ENCODE measurements around the gene BGN.

Gene BGN

GRCh38 chrX:153454901-153455550 is 39.8 kb upstream of the BGN start:
- H3K4me3 Mint-ChIP-seq, result no peak overlapping the region
- no peaks in the 10 kb centered on the region for H3K9me3 Mint-ChIP-seq
- peaks cover 16% of the 10 kb centered on the region for H3K36me3 Mint-ChIP-seq (ENCODE audit: insufficient read depth)
- H3K4me1 Mint-ChIP-seq, result no peaks in the 10 kb centered on the region
- H3K27ac Mint-ChIP-seq (ENCODE audit: low read depth), result no peak overlapping the region
- no peaks in the 10 kb centered on the region for H3K27me3 Mint-ChIP-seq
- ATAC-seq (replicated peaks; ENCODE audit: extremely low read depth, poor library complexity, severe bottlenecking) (no peak), DNase-seq (ENCODE audit: low spot score in 2 of 2) (no peak)

GRCh38 chrX:153455571-153455970 is 39.2 kb upstream of the BGN start:
- Mint-ChIP-seq H3K36me3 (ENCODE audit: insufficient read depth) (peaks cover 16% of the 10 kb centered on the region), H3K27me3 (no peaks in the 10 kb centered on the region), H3K27ac (ENCODE audit: low read depth) (no peak overlapping the region), H3K4me3 (no peak overlapping the region), H3K4me1 (no peaks in the 10 kb centered on the region), H3K9me3 (no peaks in the 10 kb centered on the region)
- ATAC-seq (replicated peaks; ENCODE audit: extremely low read depth, poor library complexity, severe bottlenecking), result no peak
- no peak for DNase-seq (ENCODE audit: low spot score in 2 of 2)

- no peaks in the 10 kb centered on the region for H3K9me3 Mint-ChIP-seq
- peaks cover 20% of the 10 kb centered on the region for H3K36me3 Mint-ChIP-seq (ENCODE audit: insufficient read depth)
- ATAC-seq (replicated peaks; ENCODE audit: extremely low read depth, poor library complexity, severe bottlenecking) (no peak), DNase-seq (ENCODE audit: low spot score in 2 of 2) (no peak)
- no peaks in the 10 kb centered on the region for H3K4me1 Mint-ChIP-seq
- H3K4me3 Mint-ChIP-seq, result no peak overlapping the region
- H3K27ac Mint-ChIP-seq (ENCODE audit: low read depth), result no peak overlapping the region
- H3K27me3 Mint-ChIP-seq, result no peaks in the 10 kb centered on the region
Observed at GRCh38 chrX:153456161-153456560, 38.6 kb upstream of the BGN start.

GRCh38 chrX:153456704-153457103 is 38.1 kb upstream of the BGN start:
- no peaks in the 10 kb centered on the region for H3K4me1 Mint-ChIP-seq
- no peaks in the 10 kb centered on the region for H3K27me3 Mint-ChIP-seq

GRCh38 chrX:153457136-153457825 is 37.5 kb upstream of the BGN start:
- H3K27me3 Mint-ChIP-seq, result no peaks in the 10 kb centered on the region
- no peaks in the 10 kb centered on the region for H3K4me1 Mint-ChIP-seq
- no peaks in the 10 kb centered on the region for H3K9me3 Mint-ChIP-seq
- no peak for ATAC-seq (replicated peaks; ENCODE audit: extremely low read depth, poor library complexity, severe bottlenecking)
- no peak overlapping the region for H3K4me3 Mint-ChIP-seq
- no peak overlapping the region for H3K27ac Mint-ChIP-seq (ENCODE audit: low read depth)
- peaks cover 21% of the 10 kb centered on the region for H3K36me3 Mint-ChIP-seq (ENCODE audit: insufficient read depth)
- no peak for DNase-seq (ENCODE audit: low spot score in 2 of 2)

More at GRCh38 chrX:153456704-153457103, 38.1 kb upstream of the BGN start:
- H3K9me3 Mint-ChIP-seq, result no peaks in the 10 kb centered on the region
- H3K36me3 Mint-ChIP-seq (ENCODE audit: insufficient read depth), result peaks cover 22% of the 10 kb centered on the region
- H3K4me3 Mint-ChIP-seq, result no peak overlapping the region
- H3K27ac Mint-ChIP-seq (ENCODE audit: low read depth), result no peak overlapping the region
- no peak for ATAC-seq (replicated peaks; ENCODE audit: extremely low read depth, poor library complexity, severe bottlenecking)
- DNase-seq (ENCODE audit: low spot score in 2 of 2), result no peak

- Mint-ChIP-seq H3K4me3 (no peak overlapping the region), H3K27me3 (no peaks in the 10 kb centered on the region), H3K36me3 (ENCODE audit: insufficient read depth) (peaks cover 21% of the 10 kb centered on the region), H3K4me1 (no peaks in the 10 kb centered on the region), H3K9me3 (no peaks in the 10 kb centered on the region), H3K27ac (ENCODE audit: low read depth) (no peak overlapping the region)
- ATAC-seq (replicated peaks; ENCODE audit: extremely low read depth, poor library complexity, severe bottlenecking), result no peak
- no peak for DNase-seq (ENCODE audit: low spot score in 2 of 2)
Observed at GRCh38 chrX:153457827-153458466, 36.8 kb upstream of the BGN start.

- DNase-seq (ENCODE audit: low spot score in 2 of 2) (no peak), ATAC-seq (replicated peaks; ENCODE audit: extremely low read depth, poor library complexity, severe bottlenecking) (no peak)
- Mint-ChIP-seq H3K9me3 (no peaks in the 10 kb centered on the region), H3K27ac (ENCODE audit: low read depth) (no peak overlapping the region), H3K4me3 (no peak overlapping the region), H3K27me3 (no peaks in the 10 kb centered on the region), H3K4me1 (no peaks in the 10 kb centered on the region), H3K36me3 (ENCODE audit: insufficient read depth) (peaks cover 18% of the 10 kb centered on the region)
Observed at GRCh38 chrX:153458476-153458875, 36.3 kb upstream of the BGN start.

- no peak for ATAC-seq (replicated peaks; ENCODE audit: extremely low read depth, poor library complexity, severe bottlenecking)
- no peaks in the 10 kb centered on the region for H3K4me1 Mint-ChIP-seq
- H3K4me3 Mint-ChIP-seq, result no peak overlapping the region
- H3K27ac Mint-ChIP-seq (ENCODE audit: low read depth), result no peak overlapping the region
- no peaks in the 10 kb centered on the region for H3K27me3 Mint-ChIP-seq
- H3K36me3 Mint-ChIP-seq (ENCODE audit: insufficient read depth), result peaks cover 18% of the 10 kb centered on the region
- H3K9me3 Mint-ChIP-seq, result no peaks in the 10 kb centered on the region
- no peak for DNase-seq (ENCODE audit: low spot score in 2 of 2)
Observed at GRCh38 chrX:153459986-153460385, 34.8 kb upstream of the BGN start.

- no peaks in the 10 kb centered on the region for H3K4me1 Mint-ChIP-seq
- H3K9me3 Mint-ChIP-seq, result no peaks in the 10 kb centered on the region
- H3K27me3 Mint-ChIP-seq, result no peaks in the 10 kb centered on the region
- DNase-seq (ENCODE audit: low spot score in 2 of 2) (peak; percentile 13 to 19), ATAC-seq (replicated peaks; ENCODE audit: extremely low read depth, poor library complexity, severe bottlenecking) (no peak)
- peaks cover 19% of the 10 kb centered on the region for H3K36me3 Mint-ChIP-seq (ENCODE audit: insufficient read depth)
- no peak overlapping the region for H3K27ac Mint-ChIP-seq (ENCODE audit: low read depth)
- H3K4me3 Mint-ChIP-seq, result no peak overlapping the region
Observed at GRCh38 chrX:153460826-153461225, 34.0 kb upstream of the BGN start.

GRCh38 chrX:153462291-153462690 is 32.5 kb upstream of the BGN start:
- Mint-ChIP-seq H3K36me3 (ENCODE audit: insufficient read depth) (peaks cover 15% of the 10 kb centered on the region), H3K9me3 (no peaks in the 10 kb centered on the region), H3K27ac (ENCODE audit: low read depth) (no peak overlapping the region), H3K4me3 (no peak overlapping the region), H3K27me3 (no peaks in the 10 kb centered on the region), H3K4me1 (peaks cover under 1% of the 10 kb centered on the region)
- no peak for DNase-seq (ENCODE audit: low spot score in 2 of 2)
- ATAC-seq (replicated peaks; ENCODE audit: extremely low read depth, poor library complexity, severe bottlenecking), result no peak

GRCh38 chrX:153463031-153463430 is 31.7 kb upstream of the BGN start:
- DNase-seq (ENCODE audit: low spot score in 2 of 2) (no peak), ATAC-seq (replicated peaks; ENCODE audit: extremely low read depth, poor library complexity, severe bottlenecking) (no peak)
- Mint-ChIP-seq H3K27ac (ENCODE audit: low read depth) (no peak overlapping the region), H3K4me3 (no peak overlapping the region), H3K27me3 (no peaks in the 10 kb centered on the region), H3K36me3 (ENCODE audit: insufficient read depth) (peaks cover 14% of the 10 kb centered on the region), H3K9me3 (no peaks in the 10 kb centered on the region), H3K4me1 (peaks cover 5% of the 10 kb centered on the region)

GRCh38 chrX:153463556-153463955 is 31.2 kb upstream of the BGN start:
- DNase-seq (ENCODE audit: low spot score in 2 of 2) (no peak), ATAC-seq (replicated peaks; ENCODE audit: extremely low read depth, poor library complexity, severe bottlenecking) (no peak)
- Mint-ChIP-seq H3K27me3 (no peaks in the 10 kb centered on the region), H3K27ac (ENCODE audit: low read depth) (no peak overlapping the region), H3K4me1 (peaks cover 5% of the 10 kb centered on the region), H3K9me3 (no peaks in the 10 kb centered on the region), H3K4me3 (no peak overlapping the region), H3K36me3 (ENCODE audit: insufficient read depth) (peaks cover 14% of the 10 kb centered on the region)

- Mint-ChIP-seq H3K27me3 (no peaks in the 10 kb centered on the region), H3K9me3 (no peaks in the 10 kb centered on the region), H3K4me3 (no peak overlapping the region), H3K4me1 (peaks cover 5% of the 10 kb centered on the region), H3K36me3 (ENCODE audit: insufficient read depth) (peaks cover 9% of the 10 kb centered on the region), H3K27ac (ENCODE audit: low read depth) (no peak overlapping the region)
- DNase-seq (ENCODE audit: low spot score in 2 of 2) (no peak), ATAC-seq (replicated peaks; ENCODE audit: extremely low read depth, poor library complexity, severe bottlenecking) (no peak)
Observed at GRCh38 chrX:153464116-153464515, 30.7 kb upstream of the BGN start.

All from central memory CD8-positive, alpha-beta T cell (primary cell).